T-helper 17 cell (primary cell): Measurements from ENCODE around the gene UBE2M. TPM values are rescaled to one million over a fixed set of nuclear protein-coding genes. Genes with fewer than 3 reads are reported as not detected.
"Not testable (repeated sequence)": the region's sequence is repeated elsewhere in the genome, so short reads cannot be mapped to it uniquely, and the experiment has no call there.

Experiments used
- ATAC-seq: fragments of 150-1000 bp; cut with Tn5 transposase; 2 replicates; pipeline ENCODE4 v1.10.0; 2021; ENCODE audit warnings: mild to moderate bottlenecking, moderate library complexity
- DNase-seq, 3 donors: peaks; one replicate each; pipeline versions ENCODE4 v3.0.0 to v3.0.0-alpha.2; 2020 to 2021
- H3K9me3 ChIP-seq: one replicate; pipeline ENCODE4 v1.7.0; 2013; ENCODE audit warnings: low read length, mild to moderate bottlenecking; ENCODE audit not compliant: control insufficient read depth, poor library complexity, severe bottlenecking
- H3K27ac Mint-ChIP-seq: one replicate; pipeline ENCODE4 v1.8.0; 2022; ENCODE audit warnings: mild to moderate bottlenecking, moderate library complexity, mixed read lengths
- H3K27me3 Mint-ChIP-seq: one replicate; pipeline ENCODE4 v1.8.0; 2022; ENCODE audit warnings: mixed read lengths
- H3K36me3 Mint-ChIP-seq: one replicate; pipeline ENCODE4 v1.8.0; 2022; ENCODE audit warnings: low read depth, mixed read lengths
- H3K4me1 Mint-ChIP-seq: one replicate; pipeline ENCODE4 v1.8.0; 2022; ENCODE audit warnings: mild to moderate bottlenecking, mixed read lengths
- H3K4me3 Mint-ChIP-seq: one replicate; pipeline ENCODE4 v1.8.0; 2022; ENCODE audit warnings: mild to moderate bottlenecking, moderate library complexity, mixed read lengths
- total RNA-seq, 4 donors: library from RNA in 2 of 4; stranded (reverse) in 2 of 4; gene quantifications; one replicate each; pipeline ENCODE4 v1.2.3 and lab custom pipeline; 2022 to 2026

UBE2M gene
- total RNA-seq, result 10 to 100 TPM; 36.1 to 63.5 TPM
- 34.2 to 45.8 reads per million in 2 donors for total RNA-seq (lab: John Stamatoyannopoulos, UW)

DNA sequence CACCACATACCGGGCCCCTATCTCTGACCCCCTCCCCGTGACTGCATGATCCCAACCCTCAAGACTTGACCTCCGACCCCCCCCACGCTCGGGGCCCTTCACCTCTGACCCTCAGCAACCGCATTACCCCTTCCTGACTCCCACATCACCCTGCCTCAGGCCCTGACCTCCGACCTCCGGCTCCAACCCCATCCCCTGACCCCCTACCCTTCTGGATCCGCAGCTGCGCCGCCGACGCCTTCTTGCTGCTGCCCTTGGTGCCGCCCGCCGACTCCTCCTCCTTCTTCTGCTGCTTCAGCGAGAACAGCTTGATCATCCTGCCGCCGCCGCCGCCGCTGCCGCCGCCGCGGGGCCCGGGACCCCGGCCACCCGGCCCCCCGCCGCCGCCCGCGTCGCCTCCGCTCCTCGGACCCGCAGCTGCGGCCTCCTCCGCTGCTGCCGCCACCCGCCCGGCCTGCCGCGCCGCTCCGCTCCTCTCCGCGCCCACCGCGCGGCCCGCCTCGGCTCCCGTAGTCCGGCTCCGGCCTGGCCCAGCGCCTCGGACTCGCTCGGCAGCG lies at the start of gene UBE2M:
Gene UBE2M, minus strand, starts transcription at position 546 of the 557 bp plus-strand sequence. Its CDS starts 230 bp downstream, at position 316.
- DNase-seq (peak; percentile 52 to 56 (median 55)), ATAC-seq (peak; percentile 22)
- H3K9me3 ChIP-seq, result no peaks in the 10 kb centered on the region
- H3K4me3 Mint-ChIP-seq, result peak within 1 kb of the TSS; percentile 99
- H3K27me3 Mint-ChIP-seq, result no peaks in the 10 kb centered on the region
- H3K4me1 Mint-ChIP-seq, result peaks cover 53% of the 10 kb centered on the region
- H3K36me3 Mint-ChIP-seq, result no peaks in the 10 kb centered on the region
- peak within 1 kb of the TSS; percentile 98 for H3K27ac Mint-ChIP-seq

DNA sequence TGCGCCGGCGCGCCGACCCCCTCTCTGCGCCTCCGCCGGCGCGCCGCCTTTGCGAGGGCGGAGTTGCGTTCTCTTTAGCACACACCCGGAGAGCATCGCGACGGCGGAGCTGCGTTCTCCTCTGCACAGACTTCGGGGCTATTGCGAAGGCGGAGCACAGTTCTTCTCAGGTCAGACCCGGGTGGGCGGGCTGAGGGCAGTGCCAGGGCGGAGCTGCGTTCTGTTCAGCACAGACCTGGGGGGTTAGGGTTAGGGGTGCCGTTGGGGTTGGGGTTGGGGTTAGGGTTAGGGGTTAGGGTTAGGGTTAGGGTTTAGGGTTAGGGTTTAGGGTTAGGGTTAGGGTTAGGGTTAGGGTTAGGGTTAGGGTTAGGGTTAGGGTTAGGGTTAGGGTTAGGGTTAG lies 48.8 kb upstream of the UBE2M start:
- not testable (repeated sequence) for H3K27me3 Mint-ChIP-seq, ATAC-seq, H3K9me3 ChIP-seq, H3K4me3 Mint-ChIP-seq, H3K27ac Mint-ChIP-seq, H3K4me1 Mint-ChIP-seq, DNase-seq, H3K36me3 Mint-ChIP-seq

DNA sequence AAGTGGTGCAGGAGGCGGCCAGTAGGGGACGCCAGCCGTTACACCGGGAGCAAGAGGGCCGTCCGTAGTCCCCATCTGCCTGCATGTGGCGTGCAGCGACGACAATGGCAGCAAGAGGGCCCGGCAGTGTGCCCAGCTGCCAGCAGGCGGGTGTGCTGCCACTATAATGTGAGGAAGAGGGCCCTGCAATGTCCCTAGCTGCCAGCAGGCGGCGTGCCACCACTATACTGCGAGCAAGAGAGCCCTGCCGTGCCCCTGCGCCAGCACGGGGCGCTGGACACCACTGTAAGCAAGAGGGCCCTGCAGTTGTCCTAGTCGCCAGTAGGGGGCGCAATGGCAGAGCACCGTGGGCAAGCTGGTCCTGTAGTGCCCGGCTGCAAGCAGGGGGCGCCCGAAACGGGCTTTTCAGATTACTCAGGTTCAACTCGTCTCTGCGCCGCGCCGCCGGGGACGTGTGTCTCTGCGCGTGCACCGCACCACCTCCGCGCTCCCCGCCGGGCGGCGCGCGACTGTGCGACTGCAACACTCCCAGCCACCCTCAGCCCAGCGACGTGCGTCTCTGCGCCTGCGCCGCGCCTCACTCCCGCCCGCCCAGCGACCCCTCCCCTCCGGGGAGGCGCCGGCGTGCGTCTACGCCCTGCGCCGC lies 48.0 kb upstream of the UBE2M start:
- peak in 1 of 3 donors; percentile 6 for DNase-seq
- not testable (repeated sequence) for H3K27me3 Mint-ChIP-seq, H3K9me3 ChIP-seq, ATAC-seq, H3K4me1 Mint-ChIP-seq, H3K27ac Mint-ChIP-seq, H3K36me3 Mint-ChIP-seq, H3K4me3 Mint-ChIP-seq

DNA sequence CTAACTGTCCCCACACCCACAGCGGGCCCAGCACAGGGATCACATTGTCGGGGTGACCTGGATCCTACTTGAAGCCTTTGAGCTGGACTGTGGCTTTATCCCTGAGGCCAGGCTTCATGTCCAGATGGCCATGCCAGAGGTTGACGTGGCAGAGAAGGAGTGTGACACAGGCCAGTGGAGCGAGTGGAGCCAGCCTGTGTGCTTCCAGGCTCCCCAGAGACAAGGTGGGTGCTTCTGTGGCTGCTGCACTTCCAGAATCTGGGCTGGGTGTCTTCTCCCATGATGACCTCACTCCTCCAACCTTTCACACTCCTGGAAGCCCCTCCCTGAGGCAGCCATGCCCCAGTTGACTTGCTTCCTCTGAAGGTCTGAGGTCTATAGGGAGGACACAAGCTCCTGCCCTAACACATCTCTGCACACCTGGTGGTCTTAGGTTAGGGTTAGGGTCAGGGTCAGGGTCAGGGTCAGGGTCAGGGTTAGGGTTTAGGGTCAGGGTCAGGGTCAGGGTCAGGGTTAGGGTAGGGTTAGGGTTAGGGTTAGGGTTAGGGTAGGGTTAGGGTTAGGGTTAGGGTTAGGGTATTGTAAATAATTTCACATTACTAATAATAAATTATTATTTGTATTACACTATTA lies 27.8 kb upstream of the UBE2M start:
- H3K9me3 ChIP-seq, result no peaks in the 10 kb centered on the region
- no peak for DNase-seq
- Mint-ChIP-seq H3K36me3 (peaks cover 2% of the 10 kb centered on the region), H3K27ac (peak overlapping the region; percentile 24), H3K4me3 (no peak overlapping the region), H3K4me1 (peaks cover 9% of the 10 kb centered on the region), H3K27me3 (no peaks in the 10 kb centered on the region)
- ATAC-seq, result no peak

DNA sequence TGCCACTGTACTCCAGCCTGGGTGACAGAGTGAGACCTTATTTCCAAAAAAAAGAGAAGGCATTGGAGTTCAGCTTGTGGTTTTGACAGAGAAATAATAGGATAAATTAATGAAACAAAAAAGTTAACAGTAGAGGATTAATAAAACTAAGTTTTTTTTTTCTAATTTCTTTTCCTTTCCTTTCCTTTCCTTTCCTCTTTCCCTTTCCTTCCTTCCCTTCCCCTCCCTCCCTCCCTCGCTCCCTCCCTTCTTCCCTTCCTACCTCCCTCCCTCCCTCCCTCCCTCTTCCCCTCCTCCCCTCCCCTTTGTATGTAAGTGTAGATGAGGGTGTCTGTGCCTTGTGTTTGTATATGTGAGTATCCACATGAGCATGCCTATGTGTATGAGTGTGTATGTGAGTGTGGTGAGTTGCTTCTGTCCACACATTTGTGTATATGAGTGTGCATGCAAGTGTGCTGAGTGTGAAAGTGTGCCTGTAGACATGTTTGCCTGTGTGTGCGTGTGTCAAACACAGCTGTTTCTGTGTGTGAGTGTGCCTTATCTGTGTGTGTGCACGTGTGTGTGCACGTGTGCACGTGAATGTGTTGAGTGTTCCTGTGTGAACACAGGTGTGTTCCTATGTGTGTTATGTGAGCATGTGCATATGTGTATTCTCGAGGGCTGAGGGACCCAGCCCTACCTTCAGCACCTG lies 27.2 kb upstream of the UBE2M start:
- peak overlapping the region; percentile 24 for H3K27ac Mint-ChIP-seq
- DNase-seq, result no peak

DNA sequence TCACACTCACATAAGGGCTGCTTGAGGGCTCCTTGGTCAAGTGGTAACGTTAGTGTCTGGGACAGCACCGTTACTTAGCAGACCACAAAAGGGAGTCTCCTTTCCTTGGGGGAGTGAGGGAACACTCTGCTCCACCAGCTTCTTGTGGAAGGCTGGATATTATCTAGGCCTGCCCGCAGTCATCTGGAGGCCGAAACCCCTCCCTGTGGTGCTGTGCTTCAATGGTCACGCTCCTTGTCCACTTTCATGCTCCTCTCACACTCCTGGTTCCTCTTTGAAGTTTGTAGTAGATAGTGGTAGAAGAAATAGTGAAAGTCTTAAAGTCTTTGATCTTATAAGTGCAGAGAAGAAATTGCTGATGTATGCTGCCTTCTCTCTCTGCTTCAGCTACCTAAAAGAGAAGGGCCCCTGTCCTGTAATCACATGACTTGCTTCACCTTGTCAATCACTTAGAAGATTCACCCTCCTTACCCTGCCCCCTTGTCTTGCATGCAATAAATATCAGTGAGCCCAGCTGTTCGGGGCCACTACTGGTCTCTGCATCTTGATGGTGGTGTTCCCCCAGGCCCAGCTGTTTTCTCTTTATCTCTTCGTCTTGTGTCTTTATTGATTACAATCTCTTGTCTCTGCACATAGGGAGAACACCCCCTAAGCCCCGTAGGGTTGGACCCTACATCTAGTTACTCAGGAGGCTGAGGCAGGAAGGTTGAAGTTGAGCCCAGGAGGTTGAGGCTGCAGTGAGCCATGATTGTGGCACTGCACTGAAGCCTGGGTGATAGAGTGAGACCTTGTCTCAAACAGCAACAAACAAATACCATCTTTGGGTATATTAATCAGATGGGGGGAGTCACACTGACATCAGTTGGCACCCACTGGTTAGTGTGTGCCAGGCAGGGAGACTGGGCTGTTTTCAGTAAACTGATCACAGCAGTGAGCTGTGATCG lies 26.4 kb upstream of the UBE2M start:
- no peak for ATAC-seq
- no peak for DNase-seq
- H3K4me3 Mint-ChIP-seq, result peak overlapping the region; percentile 45
- peaks cover 17% of the 10 kb centered on the region for H3K4me1 Mint-ChIP-seq
- H3K36me3 Mint-ChIP-seq, result peaks cover 4% of the 10 kb centered on the region
- no peaks in the 10 kb centered on the region for H3K27me3 Mint-ChIP-seq
- no peaks in the 10 kb centered on the region for H3K9me3 ChIP-seq
- H3K27ac Mint-ChIP-seq, result no peak overlapping the region

More for the DNA sequence above, 27.2 kb upstream of the UBE2M start:
- H3K27me3 Mint-ChIP-seq, result no peaks in the 10 kb centered on the region
- peaks cover 4% of the 10 kb centered on the region for H3K36me3 Mint-ChIP-seq
- H3K4me1 Mint-ChIP-seq, result peaks cover 15% of the 10 kb centered on the region
- peak overlapping the region; percentile 45 for H3K4me3 Mint-ChIP-seq
- no peaks in the 10 kb centered on the region for H3K9me3 ChIP-seq
- no peak for ATAC-seq

DNA sequence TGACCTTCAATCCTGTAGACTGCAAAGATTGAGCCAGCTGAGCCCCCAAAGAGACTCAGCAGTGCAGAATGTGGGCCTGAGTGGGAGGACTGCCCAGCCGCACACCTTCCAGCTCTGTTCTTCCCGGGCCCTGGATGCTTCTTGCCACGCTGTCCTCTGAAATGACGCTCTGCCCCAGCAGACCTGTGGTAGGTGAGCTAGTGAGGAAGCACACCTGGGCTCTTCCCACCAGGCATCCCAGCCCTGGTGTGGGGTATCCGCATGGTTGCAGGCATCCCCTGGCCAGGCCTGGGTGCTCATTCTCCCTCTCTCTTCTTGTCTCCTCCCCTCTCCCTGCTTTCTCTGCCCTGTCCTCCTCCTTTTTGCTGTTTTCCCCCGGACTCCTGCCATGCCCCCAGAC lies 24.6 kb upstream of the UBE2M start:
- H3K9me3 ChIP-seq, result no peaks in the 10 kb centered on the region
- H3K27me3 Mint-ChIP-seq, result no peaks in the 10 kb centered on the region
- peaks cover 27% of the 10 kb centered on the region for H3K4me1 Mint-ChIP-seq
- no peak overlapping the region for H3K4me3 Mint-ChIP-seq
- peaks cover 4% of the 10 kb centered on the region for H3K36me3 Mint-ChIP-seq
- ATAC-seq (no peak), DNase-seq (no peak)
- H3K27ac Mint-ChIP-seq, result no peak overlapping the region

DNA sequence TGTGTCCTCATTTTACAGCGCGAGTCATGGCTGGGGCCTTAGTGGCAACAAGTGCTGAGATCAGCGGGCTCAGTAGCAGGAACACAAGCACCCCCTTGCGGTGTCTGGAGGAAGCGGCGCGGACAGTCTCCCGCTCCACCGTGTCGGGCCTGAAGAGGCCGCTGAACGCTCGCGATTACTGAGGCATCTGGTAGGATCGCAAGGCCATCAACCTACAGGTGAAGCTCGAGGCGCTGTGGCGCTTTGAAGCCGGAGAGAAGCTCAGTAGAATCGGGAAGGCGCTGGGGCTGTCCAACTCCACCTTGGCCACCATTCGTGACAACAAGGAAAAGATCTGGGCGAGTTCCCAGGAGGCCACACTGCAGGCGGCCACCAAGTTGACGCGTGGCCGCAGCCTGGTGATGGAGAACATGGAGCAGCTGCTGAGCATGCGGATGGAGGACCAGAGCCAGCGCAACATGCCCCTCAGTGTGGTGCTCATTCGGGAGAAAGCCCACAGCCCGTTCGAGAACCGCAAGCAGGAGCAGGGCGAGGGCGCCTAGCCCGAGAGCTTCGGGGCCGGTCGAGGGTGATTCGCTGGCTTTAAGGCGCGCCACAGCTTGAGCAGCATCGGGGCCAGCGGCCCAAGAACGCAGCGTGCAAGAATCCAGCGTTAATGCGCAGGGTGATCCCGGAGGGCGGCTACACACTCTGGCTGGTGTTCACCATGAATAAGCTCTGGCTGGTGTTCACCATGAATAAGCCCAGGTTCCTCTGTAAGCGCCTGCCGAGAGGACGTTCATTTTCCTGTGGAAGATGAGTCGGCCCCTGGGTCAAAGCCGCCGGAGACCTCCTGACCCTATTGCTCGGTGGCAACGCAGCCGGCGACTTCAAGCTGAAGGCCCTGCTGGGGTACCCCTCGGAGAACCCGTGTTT lies 23.1 kb upstream of the UBE2M start:
- H3K36me3 Mint-ChIP-seq, result peaks cover 4% of the 10 kb centered on the region
- H3K27me3 Mint-ChIP-seq, result no peaks in the 10 kb centered on the region
- peak; percentile 99 for ATAC-seq
- H3K4me3 Mint-ChIP-seq, result no peak overlapping the region
- H3K9me3 ChIP-seq, result no peaks in the 10 kb centered on the region
- DNase-seq, result peak; percentile 71 to 92 (median 78)
- peaks cover 27% of the 10 kb centered on the region for H3K4me1 Mint-ChIP-seq
- H3K27ac Mint-ChIP-seq, result peak overlapping the region; percentile 92

DNA sequence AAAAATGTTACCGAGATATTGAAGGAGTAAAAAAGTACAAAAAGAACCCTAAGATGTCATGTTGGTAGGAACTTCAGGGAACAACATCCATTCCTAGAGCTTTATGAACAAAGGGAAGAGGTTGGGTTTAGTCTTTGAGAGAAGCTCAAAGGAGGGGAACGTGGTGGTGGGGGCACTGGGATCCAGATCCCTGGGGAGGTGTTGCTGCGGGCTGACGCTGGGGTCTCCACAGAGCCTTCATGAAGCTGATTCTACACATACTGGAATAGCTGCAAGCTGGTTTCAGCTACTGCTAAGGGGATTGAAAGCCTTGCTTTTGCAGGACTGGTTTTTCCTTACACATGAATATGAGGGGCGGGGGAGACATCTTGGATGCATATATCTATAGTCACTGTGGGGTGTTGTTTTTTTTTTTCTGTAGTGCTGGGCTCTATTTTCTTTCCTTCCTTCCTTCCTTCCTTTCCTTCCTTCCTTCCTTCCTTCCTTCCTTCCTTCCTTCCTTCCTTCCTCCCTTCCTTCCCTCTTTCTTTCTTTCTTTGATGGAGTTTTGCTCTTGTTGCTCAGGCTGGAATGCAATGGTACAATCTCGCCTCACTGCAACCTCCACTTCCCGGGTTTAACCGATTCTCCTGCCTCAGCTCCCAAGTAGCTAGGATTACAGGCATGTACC lies 21.2 kb upstream of the UBE2M start:
- H3K36me3 Mint-ChIP-seq, result peaks cover 4% of the 10 kb centered on the region
- H3K4me1 Mint-ChIP-seq, result peaks cover 22% of the 10 kb centered on the region
- DNase-seq (no peak), ATAC-seq (no peak)
- H3K9me3 ChIP-seq, result no peaks in the 10 kb centered on the region
- H3K27ac Mint-ChIP-seq, result peak overlapping the region; percentile 92
- no peaks in the 10 kb centered on the region for H3K27me3 Mint-ChIP-seq
- no peak overlapping the region for H3K4me3 Mint-ChIP-seq

DNA sequence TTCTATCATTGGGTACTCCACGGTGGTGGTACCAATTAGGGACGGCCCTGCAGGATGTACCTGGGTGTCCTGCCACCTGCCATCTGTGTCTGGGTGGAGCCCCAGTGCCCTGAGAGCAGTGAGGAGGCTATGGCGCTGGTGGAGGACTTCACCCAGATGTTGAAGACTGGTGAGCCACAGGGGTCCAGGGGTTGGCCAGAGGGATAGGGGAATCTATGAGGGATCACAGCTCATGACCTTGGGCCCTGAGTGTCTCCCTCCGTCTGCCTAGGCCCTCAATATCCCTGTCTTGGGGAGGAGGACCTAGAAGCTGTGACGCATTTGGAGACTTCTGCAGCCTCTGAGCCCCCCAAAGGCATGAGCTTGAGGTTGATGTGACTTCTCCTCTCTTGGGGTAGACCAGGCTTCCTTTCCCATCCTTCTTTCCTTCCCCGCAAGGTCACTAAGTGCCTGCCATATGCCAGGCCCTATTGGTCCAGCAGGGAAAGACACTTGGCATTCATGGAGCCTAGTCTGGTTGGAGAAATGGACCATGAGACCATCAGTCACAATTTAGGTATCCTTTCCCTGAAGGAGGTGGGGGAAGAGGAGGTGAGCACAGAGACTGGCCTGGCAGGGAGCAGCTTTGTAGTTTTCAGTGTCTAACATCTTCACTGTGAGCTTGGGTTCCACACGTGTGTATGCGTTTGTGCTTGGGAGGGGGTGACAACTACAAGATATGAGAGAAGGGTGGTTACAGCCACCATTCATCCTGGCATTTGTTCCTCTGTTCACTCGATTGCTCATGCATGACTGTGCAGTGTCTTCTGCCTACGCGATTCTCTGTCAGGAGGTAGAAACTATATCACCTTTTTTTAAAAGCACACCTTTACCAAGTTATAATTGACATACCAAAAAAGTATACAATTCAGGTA lies 19.9 kb upstream of the UBE2M start:
- no peak for DNase-seq
- H3K9me3 ChIP-seq, result no peaks in the 10 kb centered on the region
- no peak overlapping the region for H3K27ac Mint-ChIP-seq
- no peaks in the 10 kb centered on the region for H3K27me3 Mint-ChIP-seq
- H3K4me3 Mint-ChIP-seq, result peak overlapping the region; percentile 31
- no peak for ATAC-seq
- H3K36me3 Mint-ChIP-seq, result peaks cover 4% of the 10 kb centered on the region
- peaks cover 29% of the 10 kb centered on the region for H3K4me1 Mint-ChIP-seq

DNA sequence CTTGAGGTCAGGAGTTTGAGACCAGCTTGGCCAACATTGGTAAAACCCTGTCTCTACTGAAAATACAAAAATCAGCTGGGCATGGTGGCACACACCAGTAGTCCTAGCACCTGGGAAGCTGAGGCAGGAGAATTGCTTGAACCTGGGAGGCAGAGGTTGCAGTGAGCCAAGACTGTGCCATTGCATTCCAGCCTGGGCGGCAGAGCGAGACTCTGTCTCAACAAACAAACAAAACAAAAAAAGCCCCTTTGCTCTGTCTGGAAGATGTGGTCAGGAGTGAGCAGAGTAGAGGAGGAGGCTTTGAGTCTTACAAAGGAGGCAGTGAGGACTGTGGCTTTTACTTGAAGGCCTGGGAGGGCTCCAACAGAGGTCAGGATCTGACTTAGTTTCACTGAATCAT lies 19.2 kb upstream of the UBE2M start:
- not testable (repeated sequence) for ATAC-seq, H3K9me3 ChIP-seq, H3K27ac Mint-ChIP-seq, H3K36me3 Mint-ChIP-seq, H3K27me3 Mint-ChIP-seq, DNase-seq
- peak overlapping the region; percentile 31 for H3K4me3 Mint-ChIP-seq
- H3K4me1 Mint-ChIP-seq, result peaks cover 33% of the 10 kb centered on the region
